ENCODE data around the gene FBXO31. TPM values are rescaled to one million over a fixed set of nuclear protein-coding genes. Genes with fewer than 3 reads are reported as not detected.

Gene FBXO31
- total RNA-seq, 2 donors from 2014 or later: 18.6 to 22.1 TPM

DNA sequence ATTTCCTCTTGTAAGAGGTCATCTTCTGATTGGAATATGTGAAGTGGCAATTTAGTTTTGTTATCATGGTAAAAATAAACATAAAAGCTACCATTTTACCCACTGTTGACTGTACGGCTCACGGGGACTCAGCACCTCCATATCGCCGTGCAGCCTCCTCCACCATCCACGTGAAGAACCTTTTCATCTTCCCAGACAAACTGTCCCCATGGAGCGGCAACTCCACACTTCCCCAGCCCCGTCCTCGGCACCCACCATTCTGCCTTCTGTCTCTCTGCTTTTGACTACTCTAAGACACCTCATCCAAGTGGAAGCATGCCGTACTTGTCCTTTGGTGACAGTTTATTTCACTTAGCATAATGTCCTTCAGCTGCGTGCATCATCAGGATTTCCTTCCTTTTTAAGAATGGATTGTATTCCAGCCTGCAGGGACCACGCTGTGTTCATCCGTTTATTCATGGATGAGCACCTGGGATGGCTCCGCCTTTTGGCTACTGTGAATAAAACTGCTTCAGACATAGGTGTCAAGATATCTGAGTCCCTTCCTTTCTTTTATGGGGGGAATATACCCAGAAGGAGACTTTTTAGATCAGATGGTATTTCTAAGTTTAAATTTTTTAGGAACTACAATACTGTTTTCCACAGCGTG is 14.3 kb downstream of the FBXO31 start:
- Mint-ChIP-seq H3K4me1 (no peaks in the 10 kb centered on the region), H3K27ac (no peak overlapping the region), H3K4me3 (no peak overlapping the region), H3K36me3 (ENCODE audit: low read depth) (peaks cover 5% of the 10 kb centered on the region), H3K9me3 (no peaks in the 10 kb centered on the region), H3K27me3 (ENCODE audit: insufficient read depth) (no peaks in the 10 kb centered on the region)
- Histone ChIP-seq H3K9ac (ENCODE audit: extremely low read depth, low read length, poor library complexity, severe bottlenecking) (no peak overlapping the region), H3K36me3 (ENCODE audit: control insufficient read depth, insufficient read depth, low read length) (peaks cover 8% of the 10 kb centered on the region), H3K9me3 (ENCODE audit: control insufficient read depth, low read length) (no peaks in the 10 kb centered on the region), H3K27ac (ENCODE audit: low read depth, low read length) (no peak overlapping the region), H3K4me3 (ENCODE audit: low read length) (no peak overlapping the region), H3K4me1 (ENCODE audit: control insufficient read depth, insufficient read depth, low read length) (no peaks in the 10 kb centered on the region), H3K27me3 (ENCODE audit: control insufficient read depth, insufficient read depth, low read length, poor library complexity, severe bottlenecking) (no peaks in the 10 kb centered on the region)
- DNase-seq: no peak
- 87 to 90% methylated on average over 13 to 14 of the region's 14 CpGs for WGBS, 2 experiments (ENCODE audit: insufficient coverage in 1 of 2, insufficient read length in 1 of 2)
- no peak for TF ChIP-seq CTCF (conservative IDR thresholded peaks at IDR 0.05)

DNA sequence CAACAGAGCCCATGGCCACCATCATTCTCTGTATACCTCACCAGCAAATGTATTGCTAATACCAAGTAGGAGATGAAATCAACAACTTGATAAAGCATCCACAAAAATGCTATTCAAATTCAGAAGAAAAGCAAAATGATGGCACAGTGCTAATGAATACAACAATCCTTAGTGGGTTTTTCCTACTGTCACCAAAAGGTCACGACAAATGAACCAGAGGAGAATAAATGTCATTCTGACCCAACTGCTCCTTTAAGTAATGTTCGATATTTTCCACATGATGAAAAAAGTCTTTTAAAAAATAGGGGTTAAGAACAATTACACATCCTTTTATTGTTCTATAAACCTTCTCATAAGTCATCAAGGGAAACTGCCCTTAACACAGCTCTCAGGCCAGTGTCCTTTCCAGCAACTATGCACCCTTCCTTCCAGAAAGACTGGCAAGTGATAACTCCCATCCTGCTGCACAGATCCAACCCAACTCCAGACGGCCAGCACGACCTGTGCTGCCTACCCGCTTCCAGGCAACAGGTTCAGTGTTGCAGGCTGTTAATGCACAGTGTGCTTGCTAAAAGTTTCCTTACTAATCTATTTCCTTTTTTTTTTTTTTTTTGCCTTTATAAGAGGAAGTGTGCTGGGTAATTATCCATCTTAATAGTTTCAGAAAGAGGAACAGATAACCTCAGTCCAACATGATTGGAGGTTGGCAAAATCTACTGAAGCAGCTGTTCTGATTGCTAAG is 15.4 kb downstream of the FBXO31 start:
- no peak for TF ChIP-seq CTCF (conservative IDR thresholded peaks at IDR 0.05)
- Histone ChIP-seq H3K4me1 (ENCODE audit: control insufficient read depth, insufficient read depth, low read length) (no peaks in the 10 kb centered on the region), H3K9me3 (ENCODE audit: control insufficient read depth, low read length) (no peaks in the 10 kb centered on the region), H3K9ac (ENCODE audit: extremely low read depth, low read length, poor library complexity, severe bottlenecking) (no peak overlapping the region), H3K4me3 (ENCODE audit: low read length) (no peak overlapping the region), H3K36me3 (ENCODE audit: control insufficient read depth, insufficient read depth, low read length) (peaks cover 17% of the 10 kb centered on the region), H3K27ac (ENCODE audit: low read depth, low read length) (no peak overlapping the region), H3K27me3 (ENCODE audit: control insufficient read depth, insufficient read depth, low read length, poor library complexity, severe bottlenecking) (no peaks in the 10 kb centered on the region)
- no peaks in the 10 kb centered on the region for H3K27me3 Mint-ChIP-seq (ENCODE audit: insufficient read depth)
- no peaks in the 10 kb centered on the region for H3K9me3 Mint-ChIP-seq
- peaks cover 5% of the 10 kb centered on the region for H3K36me3 Mint-ChIP-seq (ENCODE audit: low read depth)
- 92 to 100% methylated on average over 2 to 5 of the region's 5 CpGs for WGBS, 2 experiments (ENCODE audit: insufficient coverage in 1 of 2, insufficient read length in 1 of 2)
- H3K4me3 Mint-ChIP-seq: no peak overlapping the region
- no peak for DNase-seq
- H3K27ac Mint-ChIP-seq: no peak overlapping the region
- no peaks in the 10 kb centered on the region for H3K4me1 Mint-ChIP-seq

DNA sequence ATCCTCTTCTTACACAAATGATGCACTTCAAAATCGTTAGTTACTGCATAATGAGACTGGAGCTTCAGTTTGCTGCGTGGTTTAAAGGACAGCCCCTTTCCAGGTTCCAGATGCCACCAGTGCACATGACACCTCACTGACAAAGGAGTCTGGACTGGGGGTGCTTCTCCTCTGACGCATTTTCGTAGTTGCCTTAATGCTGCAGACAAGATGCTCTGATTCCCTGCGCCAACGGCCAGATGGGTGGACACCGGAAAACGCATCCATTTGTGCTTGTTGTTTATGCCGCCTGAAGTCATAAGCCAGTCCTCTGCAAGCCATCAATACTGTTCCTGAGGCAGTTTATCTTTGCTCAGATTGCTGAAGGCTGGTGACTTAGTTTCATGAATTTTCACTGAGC is 16.0 kb downstream of the FBXO31 start:
- Mint-ChIP-seq H3K27me3 (ENCODE audit: insufficient read depth) (no peaks in the 10 kb centered on the region), H3K27ac (no peak overlapping the region), H3K36me3 (ENCODE audit: low read depth) (peaks cover 5% of the 10 kb centered on the region), H3K4me1 (no peaks in the 10 kb centered on the region), H3K9me3 (no peaks in the 10 kb centered on the region), H3K4me3 (no peak overlapping the region)
- no peak for TF ChIP-seq CTCF (conservative IDR thresholded peaks at IDR 0.05)
- no peak overlapping the region for H3K4me3 ChIP-seq (ENCODE audit: low read length)
- 90 to 100% methylated on average over 7 to 9 of the region's 9 CpGs for WGBS, 2 experiments (ENCODE audit: insufficient coverage in 1 of 2, insufficient read length in 1 of 2)
- H3K9ac ChIP-seq (ENCODE audit: extremely low read depth, low read length, poor library complexity, severe bottlenecking): no peak overlapping the region
- no peaks in the 10 kb centered on the region for H3K9me3 ChIP-seq (ENCODE audit: control insufficient read depth, low read length)
- peaks cover 18% of the 10 kb centered on the region for H3K36me3 ChIP-seq (ENCODE audit: control insufficient read depth, insufficient read depth, low read length)
- H3K27me3 ChIP-seq (ENCODE audit: control insufficient read depth, insufficient read depth, low read length, poor library complexity, severe bottlenecking): no peaks in the 10 kb centered on the region
- H3K4me1 ChIP-seq (ENCODE audit: control insufficient read depth, insufficient read depth, low read length): no peaks in the 10 kb centered on the region
- no peak overlapping the region for H3K27ac ChIP-seq (ENCODE audit: low read depth, low read length)
- DNase-seq: no peak

All from endodermal cell (in vitro differentiated cells).